GM18507 (cell line): ENCODE results near the gene PISD.

ENCODE experiments used
- DNase-seq: peaks from one replicate; pipeline ENCODE4 v3.0.0; 2011; ENCODE audit warnings: low read depth; ENCODE audit not compliant: insufficient read length; ENCODE audit errors: extremely low spot score
- FAIRE-seq: peaks from 2 replicates; lab custom pipeline; 2011; peaks lifted over from hg19 to GRCh38; lab: Jason Lieb, UNC

The PISD gene

DNA sequence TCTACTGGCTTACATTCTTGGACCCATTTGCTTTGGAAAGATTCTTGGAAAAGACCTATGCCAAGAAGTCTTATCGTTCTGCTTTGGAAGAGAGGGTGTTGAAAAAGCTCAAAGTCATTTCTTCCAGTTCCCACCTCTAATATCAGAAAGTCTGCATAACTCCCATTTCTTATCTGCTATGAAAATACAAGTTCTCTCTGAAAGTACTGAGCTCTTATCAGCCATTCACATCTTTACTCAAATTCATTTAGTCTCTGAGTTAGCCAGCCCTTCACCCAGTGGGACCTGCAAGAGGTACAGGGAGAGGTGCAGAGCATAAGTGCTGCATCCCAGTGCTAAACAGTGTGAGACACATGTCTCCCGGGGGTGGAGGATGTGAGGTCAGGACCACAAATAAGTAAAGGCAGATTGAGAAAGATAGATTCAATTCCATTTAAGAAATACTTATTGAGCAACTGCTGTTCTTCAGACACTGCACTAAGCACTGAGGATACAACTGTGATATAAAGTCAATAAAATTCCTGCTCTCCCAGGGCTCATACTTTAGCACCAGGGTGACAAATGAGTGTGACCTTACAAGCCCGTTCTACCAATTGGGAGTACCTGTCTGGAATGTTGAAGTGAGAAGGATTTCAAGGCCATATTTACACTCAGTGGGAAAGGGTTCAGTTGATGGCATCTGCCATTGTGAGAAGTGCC lies 76.7 kb downstream of the PISD start:
- DNase-seq: no peak
- FAIRE-seq: no peak

DNA sequence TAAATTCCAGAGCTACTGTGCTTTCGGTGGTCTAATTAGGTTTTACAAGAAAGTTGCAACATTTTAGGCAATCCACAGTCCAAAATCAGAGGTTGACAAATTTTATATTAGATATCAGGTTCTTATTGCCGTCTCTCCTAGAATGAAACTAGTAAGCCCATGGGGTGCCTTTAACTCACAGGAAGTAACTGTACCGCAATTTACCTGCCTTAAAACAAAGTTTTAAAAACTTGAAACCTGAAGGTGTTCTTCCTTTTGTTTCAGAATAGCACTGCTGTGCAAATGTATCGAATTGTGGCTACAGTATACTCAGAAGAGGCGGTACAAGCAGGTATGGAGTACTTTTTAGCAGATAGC lies 77.2 kb downstream of the PISD start:
- FAIRE-seq: no peak

DNA sequence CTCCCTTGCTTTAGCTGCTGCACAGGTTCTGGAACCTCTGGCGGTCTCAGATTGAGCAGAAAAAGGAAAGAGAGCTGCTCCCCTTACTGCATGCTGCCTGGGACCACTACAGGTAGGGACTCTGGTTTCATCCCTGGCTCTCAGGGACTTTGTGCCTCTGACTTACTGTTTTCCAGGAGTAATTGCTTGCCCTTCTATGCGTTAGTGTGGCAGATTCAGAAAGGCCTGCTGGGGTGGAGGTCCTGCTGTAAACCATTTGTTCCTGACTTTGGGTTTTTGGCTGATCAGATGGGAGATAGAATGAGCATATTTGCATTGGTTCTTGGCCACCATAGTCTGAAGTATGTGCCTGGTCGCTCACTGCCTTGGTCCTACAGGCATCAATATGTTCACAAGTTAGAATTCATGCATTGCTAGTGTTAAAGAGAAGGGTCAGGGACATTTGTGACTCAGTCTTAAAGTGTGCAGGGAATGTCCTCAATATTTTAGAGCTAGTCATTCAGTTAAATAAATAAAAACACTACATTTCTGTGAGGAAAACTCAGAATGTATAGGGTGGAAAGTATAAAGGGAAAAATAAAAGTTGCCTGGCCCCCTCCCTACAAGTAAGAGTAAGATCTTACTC lies 78.0 kb downstream of the PISD start:
- FAIRE-seq: no peak

More for the DNA sequence above, 77.2 kb downstream of the PISD start:
- no peak for DNase-seq

DNA sequence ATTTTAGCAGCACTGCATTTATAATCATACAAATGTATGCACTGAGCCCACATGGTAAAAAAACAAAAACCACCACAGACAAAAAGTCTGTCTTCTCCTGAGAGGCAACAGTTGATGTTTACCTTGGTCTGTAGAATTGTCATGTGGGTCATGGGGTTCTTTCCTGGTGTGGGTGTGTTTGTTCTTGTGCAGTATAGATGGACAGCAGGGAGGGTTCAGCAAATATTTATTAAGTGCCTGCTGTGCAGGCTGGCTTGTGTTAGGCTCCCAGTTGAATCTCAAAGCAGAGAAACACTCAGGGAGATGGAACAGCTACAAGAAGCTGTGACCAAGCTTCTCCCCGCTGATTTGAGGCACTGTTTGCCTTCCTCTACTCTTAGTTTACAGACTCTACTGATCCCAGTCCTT lies 82.2 kb downstream of the PISD start:
- FAIRE-seq (no peak), DNase-seq (no peak)

More for the DNA sequence above, 78.0 kb downstream of the PISD start:
- no peak for DNase-seq

DNA sequence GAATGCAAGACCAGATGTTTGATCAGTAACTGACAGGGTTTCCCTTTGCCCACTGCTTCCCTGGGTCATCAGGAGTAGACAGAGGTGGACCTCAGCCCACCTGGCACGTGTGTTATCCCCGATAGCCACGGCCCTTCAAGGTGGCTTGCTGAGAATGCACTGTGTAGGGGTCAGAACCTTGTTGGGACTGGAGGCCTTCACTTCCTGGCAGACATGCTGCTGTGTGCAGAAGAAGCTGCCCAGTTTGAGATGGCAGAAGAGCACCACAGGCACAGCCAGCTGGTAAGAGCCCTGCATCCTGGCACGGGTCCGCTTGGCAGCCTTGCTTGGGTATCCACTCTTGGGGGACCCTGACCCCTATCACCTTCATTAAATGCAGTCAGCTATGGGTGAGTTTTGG lies 83.8 kb downstream of the PISD start:
- FAIRE-seq: no peak

DNA sequence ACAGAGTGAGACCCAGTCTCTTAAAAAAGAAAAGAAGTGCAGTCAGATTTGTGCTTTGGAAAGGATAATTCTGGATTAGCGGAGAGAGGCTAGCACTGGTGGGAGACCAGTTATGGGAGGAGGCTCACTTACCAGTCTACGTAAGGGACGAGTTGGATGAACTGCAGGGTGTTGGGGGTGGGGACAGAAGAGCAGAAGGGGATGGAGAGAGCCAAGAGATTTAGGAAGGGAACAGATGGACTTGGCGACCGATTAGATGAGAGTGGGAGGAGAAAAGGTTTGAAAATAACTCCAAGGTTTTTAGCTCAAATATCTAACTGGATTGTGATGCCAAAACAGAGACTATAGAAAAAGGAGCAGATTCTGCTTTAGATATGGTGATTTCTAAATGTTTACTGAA lies 84.3 kb downstream of the PISD start:
- no peak for FAIRE-seq
- no peak for DNase-seq

More for the DNA sequence above, 83.8 kb downstream of the PISD start:
- DNase-seq: no peak

DNA sequence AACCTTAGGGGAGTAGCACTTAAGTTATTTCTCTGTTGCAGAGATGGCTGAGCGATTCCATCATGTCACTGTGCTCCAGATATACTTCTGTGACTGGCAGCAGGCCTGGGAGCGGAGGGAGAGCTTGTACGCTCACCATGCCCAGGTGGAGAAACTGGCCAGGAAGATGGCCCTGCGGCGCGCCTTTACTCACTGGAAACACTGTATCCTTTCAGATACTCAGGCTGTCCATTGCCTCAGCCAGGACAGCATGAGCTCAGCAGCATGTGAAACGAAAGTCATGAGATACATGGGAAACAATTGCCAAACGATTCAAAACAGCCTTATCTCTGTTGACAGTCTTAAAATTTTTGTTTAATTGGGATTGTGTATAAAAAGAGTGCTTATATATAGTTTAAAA lies 86.8 kb downstream of the PISD start:
- FAIRE-seq (no peak), DNase-seq (no peak)

DNA sequence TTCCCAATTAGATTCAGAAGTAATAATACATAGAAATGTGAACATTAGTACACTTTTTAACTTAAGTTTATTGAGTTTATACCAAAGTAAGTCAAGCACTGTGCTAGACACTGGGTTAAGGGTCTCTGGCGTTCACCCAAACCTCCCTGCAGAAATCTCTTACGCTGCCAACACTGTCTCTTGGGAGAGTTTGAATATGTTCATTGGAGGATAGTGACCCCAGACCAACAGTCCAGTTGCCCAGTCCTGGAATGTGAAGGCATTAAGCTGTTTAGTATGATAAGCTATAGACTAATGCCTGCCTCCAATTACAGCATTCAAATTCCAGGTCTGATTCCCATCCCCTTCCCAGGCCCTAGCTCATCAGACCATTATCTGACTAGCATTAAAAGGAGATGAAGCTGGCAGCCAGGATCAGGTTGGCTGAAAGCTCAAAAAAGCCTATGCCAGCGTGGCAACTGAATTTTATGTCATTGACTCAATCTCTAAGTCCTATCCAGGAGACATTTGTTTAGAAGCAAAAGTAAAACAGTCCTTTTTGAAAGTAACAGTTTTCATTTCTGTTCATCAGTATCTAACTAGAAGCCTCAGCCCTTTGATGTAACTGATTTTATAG lies 87.9 kb downstream of the PISD start:
- no peak for FAIRE-seq

DNA sequence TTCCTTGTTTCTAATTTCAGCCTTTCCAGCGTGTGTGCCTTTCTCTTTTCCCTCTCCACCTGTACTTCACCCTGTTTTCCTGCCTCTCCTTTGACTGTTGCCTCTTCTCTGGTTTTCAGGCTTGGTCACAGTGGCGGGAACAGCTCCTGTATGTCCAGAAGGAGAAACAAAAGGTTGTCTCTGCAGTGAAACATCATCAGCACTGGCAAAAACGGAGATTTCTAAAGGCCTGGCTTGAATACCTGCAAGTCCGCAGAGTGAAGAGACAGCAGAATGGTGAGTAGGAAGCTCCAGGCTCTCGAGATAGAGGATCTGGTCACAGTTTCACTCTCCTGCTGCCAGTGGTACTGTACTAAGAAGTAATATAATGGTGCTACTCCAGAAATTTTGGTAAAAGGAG lies 89.1 kb downstream of the PISD start:
- DNase-seq: no peak
- FAIRE-seq: no peak

More for the DNA sequence above, 87.9 kb downstream of the PISD start:
- no peak for DNase-seq

DNA sequence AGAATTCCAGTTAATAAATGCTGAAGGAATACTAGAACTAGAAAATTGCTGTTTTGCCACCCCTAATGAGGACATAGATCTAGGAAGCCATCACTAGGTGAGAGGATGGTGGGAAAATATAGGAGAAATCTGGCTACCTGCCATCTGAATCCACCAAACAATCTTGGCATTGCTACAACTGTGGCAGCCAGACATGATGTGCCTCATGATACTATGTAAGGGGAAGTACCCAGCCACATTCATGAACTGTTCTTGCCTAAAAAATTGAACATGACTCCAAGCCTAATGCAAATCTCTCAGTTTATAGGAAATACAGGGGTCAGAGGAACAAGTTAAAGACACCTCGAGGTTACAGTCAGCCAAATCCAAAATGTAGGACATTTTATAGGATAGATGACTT lies 92.9 kb downstream of the PISD start:
- FAIRE-seq: no peak
- DNase-seq: no peak
